GM21367 (cell line): Measurements from ENCODE around the gene COL6A1.

ENCODE experiments used
- ATAC-seq: cut with Tn5 transposase; IDR thresholded peaks from one replicate; pipeline ENCODE4 v1.9.1; 2021; ENCODE audit not compliant: unreplicated experiment

The COL6A1 gene

DNA sequence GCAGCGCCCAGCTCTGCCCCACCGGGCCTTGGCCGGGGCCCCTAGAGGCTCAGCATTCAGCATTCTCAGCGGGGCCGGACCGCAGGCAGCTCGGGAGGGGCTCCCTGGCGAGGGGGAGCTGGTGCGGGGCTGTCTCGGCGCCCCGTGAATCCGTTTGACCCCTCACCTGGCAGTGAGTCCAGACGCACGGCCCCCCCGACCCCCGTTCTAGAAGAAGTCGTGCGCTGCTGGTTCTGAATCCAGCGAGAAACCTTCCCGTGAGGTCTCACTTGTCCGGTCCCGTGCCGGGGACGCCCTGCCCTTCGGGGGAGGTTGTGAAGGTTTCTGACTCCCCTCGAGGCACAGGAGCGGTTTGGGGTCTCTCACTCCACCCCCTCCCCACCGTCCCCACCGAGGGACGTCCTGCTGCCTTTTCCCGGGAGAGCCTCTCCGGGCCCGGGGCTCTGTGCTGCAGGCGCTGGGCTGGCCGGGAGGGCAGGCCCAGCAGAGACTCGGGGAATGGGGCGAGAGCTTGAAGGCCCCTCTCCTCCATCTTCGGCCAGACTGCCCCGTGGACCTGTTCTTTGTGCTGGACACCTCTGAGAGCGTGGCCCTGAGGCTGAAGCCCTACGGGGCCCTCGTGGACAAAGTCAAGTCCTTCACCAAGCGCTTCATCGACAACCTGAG is 655 bp downstream of the COL6A1 start:
- ATAC-seq, result no peak

DNA sequence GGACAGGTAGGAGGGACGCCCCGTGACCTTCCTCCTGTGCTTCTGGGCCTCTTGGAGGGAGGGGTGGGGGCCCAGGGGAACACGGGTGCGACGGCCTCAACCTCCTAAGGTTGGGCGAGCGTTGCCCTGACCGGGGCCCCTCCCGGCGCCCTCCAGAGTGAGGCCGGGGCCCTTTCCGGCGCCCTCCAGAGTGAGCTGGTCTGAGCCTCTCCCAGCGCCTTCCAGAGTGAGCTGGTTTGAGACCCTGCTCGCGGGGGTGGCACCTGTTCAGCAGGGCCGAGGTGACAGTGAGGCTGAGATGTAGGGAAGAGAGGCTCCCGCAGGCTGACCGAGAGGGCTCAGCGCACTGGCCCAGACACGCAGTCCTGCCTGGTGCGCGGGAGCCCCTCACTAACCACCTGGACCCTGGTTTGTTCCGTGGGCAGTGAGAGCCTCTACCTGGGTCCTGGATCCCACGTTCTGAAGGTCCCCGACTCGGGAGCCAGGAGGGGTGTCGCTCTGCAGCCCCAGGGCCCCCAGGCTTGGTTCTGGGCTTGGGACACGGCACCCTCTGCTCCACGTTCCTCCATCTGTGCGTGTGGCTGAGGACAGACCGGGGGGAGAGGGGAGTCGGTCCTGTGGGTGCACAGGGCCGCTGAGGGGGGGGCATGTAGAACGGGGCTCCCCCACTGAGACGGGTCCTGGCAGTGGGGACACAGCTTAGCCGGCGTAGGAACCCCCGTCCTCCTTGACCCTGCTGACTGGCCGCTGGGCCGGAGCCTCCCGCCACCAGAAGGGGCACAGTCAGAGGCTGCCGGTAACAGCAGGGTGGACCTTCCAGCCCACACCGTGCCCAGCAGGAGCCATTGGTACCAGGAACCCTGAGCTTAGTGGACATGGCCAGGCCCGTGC is 1.4 kb downstream of the COL6A1 start:
- no peak for ATAC-seq

DNA sequence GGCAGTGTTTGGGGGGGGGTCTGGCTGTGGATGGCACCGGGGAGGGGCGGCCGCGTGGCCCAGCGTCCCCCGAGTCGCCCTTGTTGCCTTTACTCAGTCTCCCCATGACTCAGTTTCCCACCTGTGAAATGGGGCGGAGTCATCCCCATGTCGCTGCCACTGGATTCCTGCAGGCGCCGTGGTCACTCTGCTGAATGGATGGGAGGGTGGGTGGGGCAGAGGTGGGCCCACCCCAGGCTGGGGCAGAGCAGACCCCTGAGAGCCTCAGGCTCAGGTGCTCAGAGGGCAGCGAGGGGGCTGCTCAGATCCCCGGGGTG is 2.0 kb downstream of the COL6A1 start:
- ATAC-seq, result no peak

DNA sequence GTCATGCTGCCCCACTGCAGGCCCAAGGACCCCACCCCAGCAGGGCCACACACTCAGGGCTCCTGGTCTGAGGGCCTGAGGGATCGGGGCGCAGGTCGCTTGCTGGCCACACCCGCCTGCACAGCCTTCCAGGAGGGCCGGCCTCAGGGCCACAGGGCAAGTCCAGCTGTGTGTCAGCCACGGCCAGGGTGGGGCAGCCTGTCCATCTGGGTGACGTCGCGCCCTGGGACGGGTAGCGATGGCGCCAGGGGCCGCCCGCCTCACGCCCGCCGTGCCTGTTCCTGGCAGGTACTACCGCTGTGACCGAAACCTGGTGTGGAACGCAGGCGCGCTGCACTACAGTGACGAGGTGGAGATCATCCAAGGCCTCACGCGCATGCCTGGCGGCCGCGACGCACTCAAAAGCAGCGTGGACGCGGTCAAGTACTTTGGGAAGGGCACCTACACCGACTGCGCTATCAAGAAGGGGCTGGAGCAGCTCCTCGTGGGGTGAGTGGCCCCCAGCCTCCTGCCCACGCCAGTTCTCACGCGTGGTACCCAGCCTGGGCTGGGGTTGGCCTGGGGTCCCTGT is 2.5 kb downstream of the COL6A1 start:
- no peak for ATAC-seq

DNA sequence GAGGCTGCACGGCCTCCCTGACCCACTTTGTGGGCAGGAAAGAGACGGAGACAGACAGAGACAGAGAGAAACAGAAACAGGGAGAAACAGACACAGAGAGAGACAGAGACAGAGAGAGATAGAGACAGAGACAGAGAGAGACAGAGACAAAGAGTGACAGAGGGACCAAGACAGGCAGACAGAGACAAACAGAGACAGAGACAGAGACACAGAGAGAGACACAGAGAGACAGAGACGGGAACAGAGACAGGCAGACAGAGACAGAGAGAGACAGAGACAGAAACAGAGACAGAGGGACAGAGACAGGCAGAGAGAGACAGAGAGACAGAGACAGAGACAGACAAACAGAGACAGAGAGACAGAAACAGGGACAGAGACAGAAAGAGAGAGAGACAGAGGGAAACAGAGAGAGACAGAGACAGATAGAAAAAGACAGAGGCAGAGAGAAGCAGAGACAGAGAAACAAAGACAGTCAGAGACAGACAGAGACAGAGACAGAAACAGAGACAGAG is 3.1 kb downstream of the COL6A1 start:
- ATAC-seq, result no peak

DNA sequence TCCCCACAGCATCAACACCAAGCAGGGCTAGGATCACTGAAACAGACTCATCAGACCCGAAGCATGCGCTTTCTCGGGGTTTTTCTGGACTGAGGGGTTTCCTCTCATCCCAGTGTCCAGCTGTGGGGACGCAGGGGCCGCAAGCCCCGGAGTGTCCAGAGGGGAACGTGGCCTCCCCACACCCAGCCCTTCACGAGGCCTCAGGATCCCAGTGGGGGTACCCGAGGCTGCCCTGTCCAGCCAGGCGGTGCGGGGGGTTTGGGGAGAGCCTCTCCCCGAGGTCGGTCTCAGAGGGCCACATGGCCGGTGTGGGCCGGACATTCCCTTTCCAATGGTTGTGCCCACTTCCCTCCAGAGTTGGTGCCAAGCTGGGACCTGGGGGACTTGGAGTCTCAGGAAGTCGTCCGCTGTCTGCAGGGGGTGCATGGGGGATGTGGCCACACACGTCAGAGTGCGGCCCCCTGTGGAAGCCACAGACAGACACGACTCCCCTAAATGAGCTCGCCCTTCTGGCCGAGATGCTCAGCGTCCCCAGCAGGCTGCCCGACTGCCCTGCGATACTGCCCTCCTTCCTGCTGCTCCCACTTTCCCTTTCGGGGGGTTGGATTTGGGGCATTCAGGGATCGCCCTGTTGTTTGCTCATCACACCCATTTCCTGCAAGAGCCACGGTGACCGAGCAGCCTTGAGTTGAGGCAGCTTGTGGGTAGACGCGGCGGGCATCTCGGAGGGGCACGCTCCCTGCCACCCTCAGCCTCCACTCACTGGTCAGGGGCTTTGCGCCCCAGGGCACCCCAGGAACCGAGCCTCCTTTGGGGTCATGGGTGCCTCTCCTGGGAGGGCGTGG is 4.1 kb downstream of the COL6A1 start:
- no peak for ATAC-seq

DNA sequence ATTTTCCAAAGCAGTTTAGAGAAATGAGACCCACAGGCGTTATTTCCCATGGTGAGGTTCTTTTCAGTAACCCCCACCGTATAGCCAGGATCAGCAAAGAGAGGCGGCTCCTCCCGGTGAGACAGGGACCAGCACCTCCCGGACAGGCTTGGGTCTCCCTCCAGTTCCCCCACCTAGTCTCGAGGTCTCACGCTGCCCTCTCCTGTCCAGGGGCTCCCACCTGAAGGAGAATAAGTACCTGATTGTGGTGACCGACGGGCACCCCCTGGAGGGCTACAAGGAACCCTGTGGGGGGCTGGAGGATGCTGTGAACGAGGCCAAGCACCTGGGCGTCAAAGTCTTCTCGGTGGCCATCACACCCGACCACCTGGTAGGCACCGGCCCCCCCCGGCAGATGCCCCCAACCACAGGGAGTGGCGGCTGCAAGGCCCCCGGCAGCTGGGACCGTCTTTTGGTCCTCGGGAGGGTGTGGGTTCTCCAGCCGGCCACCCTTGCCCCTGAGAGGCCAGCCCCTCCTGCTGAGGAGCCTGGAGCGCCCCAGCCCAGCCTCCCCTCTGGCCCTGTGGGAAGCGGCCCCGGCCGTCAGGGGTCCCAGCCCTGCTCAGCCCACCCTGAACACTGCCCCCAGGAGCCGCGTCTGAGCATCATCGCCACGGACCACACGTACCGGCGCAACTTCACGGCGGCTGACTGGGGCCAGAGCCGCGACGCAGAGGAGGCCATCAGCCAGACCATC is 4.9 kb downstream of the COL6A1 start:
- no peak for ATAC-seq

DNA sequence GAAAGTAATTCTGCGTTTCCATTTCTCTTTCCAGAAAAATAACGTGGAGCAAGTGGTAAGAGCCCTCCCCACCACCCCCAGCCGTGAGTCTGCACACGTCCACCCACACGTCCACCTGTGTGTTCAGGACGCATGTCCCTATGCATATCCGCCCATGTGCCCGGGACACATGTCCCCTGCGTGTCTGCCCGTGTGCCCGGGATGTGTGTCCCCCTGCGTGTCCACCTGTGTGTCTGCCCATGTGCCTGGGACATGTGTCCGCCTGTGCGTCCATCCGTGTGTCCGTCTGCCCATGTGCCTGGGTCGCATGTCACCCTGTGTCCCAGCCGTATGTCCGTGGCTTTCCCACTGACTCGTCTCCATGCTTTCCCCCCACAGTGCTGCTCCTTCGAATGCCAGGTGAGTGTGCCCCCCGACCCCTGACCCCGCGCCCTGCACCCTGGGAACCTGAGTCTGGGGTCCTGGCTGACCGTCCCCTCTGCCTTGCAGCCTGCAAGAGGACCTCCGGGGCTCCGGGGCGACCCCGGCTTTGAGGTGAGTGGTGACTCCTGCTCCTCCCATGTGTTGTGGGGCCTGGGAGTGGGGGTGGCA is 5.6 kb downstream of the COL6A1 start:
- ATAC-seq, result no peak

DNA sequence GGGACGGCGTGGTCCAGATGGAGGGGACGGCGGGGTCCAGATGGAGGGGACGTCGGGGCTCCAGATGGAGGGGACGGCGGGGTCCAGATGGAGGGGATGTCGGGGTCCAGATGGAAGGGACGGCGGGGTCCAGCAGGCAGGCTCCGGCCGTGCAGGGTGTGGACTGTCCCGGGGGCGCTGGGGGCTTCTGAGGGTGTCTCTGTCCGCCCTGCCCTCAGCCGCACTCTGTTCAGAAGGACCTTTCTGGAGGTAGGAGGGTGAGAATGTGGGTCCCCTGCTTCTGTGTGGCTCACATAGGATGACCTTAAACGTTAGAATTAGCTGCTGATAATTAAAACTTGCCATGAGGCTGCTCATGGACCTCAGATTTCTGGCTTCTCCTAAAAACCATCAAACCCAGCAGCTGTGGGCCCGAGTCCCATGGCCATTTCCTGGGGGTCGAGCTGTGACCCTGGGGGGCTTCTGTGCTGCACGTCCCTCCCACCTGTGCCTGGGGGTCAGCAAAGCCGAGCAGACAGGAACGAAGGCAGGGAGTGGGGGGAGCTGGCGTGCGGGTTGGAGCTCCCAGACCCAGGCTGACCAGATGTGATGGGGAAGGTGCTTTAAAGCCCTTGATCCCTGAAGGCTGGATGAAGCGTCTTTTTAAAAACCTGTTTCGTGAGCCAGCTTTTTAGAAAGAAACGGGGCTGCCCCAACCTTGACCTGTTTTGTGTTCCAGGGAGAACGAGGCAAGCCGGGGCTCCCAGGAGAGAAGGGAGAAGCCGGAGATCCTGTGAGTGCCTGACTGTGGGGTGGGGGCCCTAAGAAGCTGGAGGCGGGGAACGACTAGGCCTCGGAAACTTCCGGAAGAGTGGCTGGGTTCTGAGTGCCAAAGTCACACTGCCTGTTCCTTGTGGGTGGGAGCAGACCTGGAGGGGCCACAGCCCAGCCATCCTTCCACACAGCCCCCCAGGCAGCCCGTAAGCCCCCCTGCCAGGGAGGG is 7.1 kb downstream of the COL6A1 start:
- ATAC-seq, result no peak

DNA sequence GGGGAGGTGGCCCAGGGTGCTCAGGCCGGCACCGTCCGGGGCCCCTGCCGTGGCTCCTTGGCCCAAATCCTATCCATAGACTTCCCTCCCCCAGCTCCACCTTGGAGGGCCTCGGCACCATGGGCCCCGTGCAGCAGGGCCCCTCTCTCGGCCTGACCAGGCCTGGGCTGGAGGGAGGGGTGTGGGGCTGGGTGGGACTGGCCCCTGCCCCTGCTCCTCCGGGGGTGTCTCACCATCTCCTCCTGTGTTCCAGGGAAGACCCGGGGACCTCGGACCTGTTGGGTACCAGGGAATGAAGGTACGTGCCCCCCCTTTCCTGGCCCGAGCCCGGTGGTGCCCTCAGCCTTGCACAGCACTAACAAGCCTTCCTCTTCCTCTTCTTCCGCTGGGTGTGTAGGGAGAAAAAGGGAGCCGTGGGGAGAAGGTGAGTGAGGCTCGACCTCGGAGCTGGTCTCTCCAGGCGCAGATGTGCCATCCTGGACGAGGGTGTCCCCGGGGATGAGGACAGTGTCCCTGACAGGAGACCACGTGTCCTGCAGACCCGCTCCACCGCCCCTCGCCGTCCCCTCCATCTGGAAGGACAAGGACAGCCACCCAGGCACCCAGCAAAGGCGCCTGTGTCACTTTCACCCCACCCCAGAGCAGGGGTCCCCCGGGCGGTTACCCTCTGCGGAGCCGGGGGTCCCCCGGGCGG is 7.9 kb downstream of the COL6A1 start:
- no peak for ATAC-seq

DNA sequence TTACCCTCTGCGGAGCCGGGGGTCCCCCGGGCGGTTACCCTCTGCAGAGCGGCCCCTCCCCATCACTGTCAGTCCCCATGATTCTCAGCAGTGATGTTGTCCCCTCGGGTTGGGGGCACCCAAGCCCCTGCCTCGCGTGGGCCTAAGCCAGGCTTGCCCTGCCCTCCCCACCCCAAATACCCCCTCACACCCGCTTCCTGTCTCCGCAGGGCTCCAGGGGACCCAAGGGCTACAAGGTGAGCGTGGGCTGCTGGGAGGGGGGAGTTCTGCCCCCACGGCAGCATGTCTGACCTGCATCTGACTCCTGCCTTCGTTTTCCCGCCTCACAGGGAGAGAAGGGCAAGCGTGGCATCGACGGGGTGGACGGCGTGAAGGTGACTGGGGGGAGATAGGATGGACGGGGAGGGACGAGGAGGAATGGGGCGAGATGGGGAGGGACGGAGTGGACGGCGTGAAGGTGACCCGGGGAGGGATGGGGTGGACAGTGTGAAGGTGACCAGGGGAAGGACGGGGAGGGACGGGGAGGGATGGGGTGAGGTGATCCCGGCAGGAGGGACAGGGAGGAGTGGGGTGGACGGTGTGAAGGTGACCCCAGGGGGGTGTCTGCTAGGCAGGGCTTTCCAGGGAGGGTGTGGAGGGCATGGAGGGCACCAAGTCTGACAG is 8.6 kb downstream of the COL6A1 start:
- ATAC-seq, result no peak

DNA sequence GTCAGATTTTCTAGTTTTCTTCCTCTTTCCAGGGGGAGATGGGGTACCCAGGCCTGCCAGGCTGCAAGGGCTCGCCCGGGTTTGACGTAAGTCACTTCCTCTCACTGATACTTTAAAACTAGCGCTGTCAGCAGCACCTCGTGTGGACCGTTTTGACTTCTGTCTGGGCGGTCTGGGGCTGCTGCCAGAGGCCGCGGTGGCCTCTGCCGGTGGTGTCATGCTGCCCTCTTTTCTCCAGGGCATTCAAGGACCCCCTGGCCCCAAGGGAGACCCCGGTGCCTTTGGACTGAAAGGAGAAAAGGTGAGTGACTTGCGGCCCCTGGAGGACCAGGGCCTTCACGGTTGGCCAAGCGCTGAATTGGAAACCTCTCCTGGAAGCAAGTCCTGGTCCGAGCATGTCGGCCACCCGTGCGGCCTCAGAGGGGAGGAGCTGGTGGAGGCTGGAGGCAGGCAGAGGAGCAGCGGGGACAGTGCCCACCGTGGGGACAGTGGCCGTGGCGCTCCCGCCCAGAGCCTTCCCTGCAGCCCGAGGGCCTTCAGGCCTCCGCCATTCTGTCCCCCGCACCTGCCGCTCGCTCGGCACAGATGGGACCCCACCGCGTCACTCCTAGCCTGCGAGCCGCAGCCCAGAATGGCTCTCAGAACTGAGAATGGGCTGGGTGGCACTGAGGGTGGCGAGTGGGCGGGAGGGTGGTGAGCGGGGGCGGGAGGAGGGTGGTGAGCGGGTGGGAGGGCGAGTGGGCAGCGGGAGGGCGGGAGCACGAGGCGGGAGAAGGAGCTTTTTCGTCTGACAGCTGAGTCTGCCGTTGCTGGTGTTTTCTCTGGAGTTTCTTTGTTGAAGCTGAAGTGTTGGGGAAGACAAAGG is 9.4 kb downstream of the COL6A1 start:
- ATAC-seq, result no peak

DNA sequence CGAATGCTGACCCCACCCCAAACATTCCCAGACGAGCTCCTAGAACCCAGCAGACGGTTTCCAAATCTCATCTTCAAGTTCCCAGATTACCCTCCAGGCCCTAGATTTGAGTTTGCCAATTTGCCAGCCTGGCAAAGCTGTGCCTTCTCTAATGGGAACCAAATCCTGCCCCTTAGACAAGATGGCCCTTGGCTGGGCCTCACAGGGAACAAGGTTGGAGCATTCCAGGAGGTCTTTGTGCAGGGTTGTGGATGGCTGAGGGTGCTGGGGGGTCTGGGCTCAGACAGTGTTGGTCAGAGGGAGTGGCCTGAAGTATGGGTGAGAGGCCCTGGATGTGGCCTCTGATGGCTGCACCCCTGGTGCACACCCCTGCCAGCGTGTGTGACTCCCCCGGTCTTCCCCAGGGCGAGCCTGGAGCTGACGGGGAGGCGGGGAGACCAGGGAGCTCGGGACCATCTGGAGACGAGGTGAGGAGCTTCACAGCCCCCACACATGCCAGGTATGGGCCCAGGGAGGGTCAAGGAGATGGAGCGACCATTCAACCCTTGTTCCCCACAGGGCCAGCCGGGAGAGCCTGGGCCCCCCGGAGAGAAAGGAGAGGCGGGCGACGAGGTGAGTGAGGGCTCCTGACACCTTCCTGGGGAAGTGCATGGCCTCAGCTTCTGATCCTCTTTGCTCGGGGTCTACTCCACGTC is 10.2 kb downstream of the COL6A1 start:
- ATAC-seq, result no peak

DNA sequence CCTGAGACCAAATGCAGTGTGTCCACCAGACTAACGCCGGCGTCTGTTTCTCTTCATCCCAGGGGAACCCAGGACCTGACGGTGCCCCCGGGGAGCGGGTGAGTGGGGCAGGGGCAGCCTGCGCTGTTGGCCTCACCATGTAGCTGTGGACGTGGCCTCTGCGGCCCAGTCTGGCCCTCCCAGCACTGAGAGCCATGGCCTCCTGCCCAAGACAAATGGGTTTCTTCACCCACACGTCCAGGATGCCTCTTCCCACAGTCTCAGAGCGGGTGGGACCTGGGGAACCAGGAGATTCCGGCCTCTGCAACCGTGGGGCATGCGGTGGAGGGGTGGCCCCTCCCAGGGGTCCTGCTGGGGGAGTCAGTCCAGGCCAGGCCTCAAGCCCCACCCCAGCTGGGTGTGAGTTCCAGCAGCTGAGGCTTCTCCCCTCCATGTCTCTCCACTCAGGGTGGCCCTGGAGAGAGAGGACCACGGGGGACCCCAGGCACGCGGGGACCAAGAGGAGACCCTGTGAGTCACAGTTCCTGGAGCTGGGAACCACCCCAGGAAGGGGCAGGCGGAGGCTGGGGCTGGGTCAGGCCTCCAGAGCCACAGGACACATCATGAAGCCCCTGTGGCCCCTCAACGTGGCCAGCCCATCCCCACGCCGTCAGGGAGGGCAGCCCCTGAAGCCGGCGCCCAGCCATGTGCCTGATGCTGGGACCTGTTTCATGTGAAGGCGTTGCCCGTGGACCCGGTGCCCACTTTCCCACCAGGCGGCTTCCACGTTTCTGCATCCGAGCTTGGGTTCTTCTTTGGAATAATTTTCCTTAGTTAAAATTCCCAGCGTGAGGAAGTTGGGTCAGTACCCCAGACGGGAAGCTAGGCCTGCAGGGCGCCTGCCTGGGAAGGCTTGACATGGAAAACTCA is 11.0 kb downstream of the COL6A1 start:
- ATAC-seq, result no peak
